Measurements from ENCODE around the gene RANGAP1. TPM values are rescaled to one million over a fixed set of nuclear protein-coding genes. Genes with fewer than 3 reads are reported as not detected.

The RANGAP1 gene
- total and polyA plus RNA-seq, 2 experiments from 2014 or later, result 43.3 to 125 TPM

DNA sequence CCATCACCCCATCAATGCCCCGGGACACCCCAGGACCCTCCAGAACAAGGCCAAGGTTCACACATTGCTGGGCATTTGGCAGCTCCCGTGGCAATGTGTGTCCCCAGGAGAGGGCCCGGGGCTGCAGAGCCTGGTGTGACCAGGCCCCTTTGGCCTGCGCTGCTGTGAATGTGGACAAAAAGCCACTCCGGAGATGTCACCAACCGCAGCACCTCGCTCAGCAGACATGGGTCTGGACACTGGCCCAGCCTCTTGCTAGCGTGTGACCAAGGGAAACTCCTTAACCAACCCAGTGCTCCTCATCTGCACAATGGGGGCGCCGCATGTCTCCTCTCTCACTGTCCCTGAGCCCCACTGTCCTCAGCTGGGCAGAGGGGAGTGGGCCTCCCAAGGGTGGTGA lies 37.2 kb downstream of the RANGAP1 start:
- H3K27me3 ChIP-seq, result no peaks in the 10 kb centered on the region
- H3K4me3 ChIP-seq, result no peak overlapping the region
- peaks cover 45% of the 10 kb centered on the region for H3K36me3 ChIP-seq
- H3K4me1 ChIP-seq (ENCODE audit: low read depth), result no peaks in the 10 kb centered on the region
- no peak overlapping the region for H3K27ac ChIP-seq
- TF ChIP-seq, protein P1, sequence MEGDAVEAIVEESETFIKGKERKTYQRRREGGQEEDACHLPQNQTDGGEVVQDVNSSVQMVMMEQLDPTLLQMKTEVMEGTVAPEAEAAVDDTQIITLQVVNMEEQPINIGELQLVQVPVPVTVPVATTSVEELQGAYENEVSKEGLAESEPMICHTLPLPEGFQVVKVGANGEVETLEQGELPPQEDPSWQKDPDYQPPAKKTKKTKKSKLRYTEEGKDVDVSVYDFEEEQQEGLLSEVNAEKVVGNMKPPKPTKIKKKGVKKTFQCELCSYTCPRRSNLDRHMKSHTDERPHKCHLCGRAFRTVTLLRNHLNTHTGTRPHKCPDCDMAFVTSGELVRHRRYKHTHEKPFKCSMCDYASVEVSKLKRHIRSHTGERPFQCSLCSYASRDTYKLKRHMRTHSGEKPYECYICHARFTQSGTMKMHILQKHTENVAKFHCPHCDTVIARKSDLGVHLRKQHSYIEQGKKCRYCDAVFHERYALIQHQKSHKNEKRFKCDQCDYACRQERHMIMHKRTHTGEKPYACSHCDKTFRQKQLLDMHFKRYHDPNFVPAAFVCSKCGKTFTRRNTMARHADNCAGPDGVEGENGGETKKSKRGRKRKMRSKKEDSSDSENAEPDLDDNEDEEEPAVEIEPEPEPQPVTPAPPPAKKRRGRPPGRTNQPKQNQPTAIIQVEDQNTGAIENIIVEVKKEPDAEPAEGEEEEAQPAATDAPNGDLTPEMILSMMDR (IDR thresholded peaks at IDR 0.05; ENCODE audit: low read depth, low read length), result no peak
- DNase-seq (ENCODE audit: low read depth in 1 of 2, low spot score in 1 of 2), result no peak
- H3K9me3 ChIP-seq (ENCODE audit: low read depth), result no peaks in the 10 kb centered on the region

DNA sequence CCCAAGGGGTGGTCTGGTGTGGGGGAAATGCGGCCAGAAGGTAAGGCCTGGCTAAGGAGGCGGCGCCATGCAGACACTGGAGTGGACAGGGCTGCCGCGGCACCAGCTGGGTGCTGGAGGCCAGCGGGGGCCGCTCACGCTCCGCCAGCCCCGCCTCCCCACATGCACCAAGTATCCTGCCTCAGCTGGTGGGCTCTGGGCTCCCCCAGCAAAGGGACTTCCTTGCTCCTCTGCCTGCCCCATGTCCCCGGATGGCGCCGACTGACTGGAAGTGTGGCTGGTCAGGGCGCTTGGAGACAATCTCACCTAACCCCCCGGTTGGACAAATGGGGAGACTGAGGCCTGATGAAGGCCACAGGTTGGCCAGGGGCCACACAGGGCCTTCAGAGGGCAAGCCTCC lies 37.7 kb downstream of the RANGAP1 start:
- TF ChIP-seq, protein P1 (IDR thresholded peaks at IDR 0.05; ENCODE audit: low read depth, low read length), result no peak
- Histone ChIP-seq H3K4me3 (no peak overlapping the region), H3K9me3 (ENCODE audit: low read depth) (no peaks in the 10 kb centered on the region), H3K36me3 (peaks cover 41% of the 10 kb centered on the region), H3K27me3 (no peaks in the 10 kb centered on the region), H3K4me1 (ENCODE audit: low read depth) (no peaks in the 10 kb centered on the region), H3K27ac (no peak overlapping the region)
- DNase-seq (ENCODE audit: low read depth in 1 of 2, low spot score in 1 of 2), result no peak

DNA sequence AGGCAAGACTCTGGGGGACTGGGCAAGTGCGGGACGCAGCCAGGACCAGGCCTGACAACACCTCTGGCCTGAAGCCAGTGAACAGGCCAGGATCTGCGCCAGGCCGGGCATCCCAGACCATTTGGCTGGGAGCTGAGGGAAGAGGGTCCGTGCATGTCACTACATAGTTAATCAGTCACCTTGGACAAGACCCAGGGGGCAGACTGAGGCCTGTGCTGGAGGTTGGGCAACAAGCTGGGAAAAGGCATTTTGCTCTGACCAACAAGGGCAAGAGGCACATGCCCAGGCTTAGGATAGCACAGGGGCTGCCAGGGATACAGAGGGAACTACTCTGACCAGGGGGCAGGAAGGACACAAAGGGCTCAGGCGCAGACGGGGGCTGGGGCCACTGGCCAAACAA lies 38.3 kb downstream of the RANGAP1 start:
- TF ChIP-seq, protein P1 (IDR thresholded peaks at IDR 0.05; ENCODE audit: low read depth, low read length), result no peak
- Histone ChIP-seq H3K36me3 (peaks cover 35% of the 10 kb centered on the region), H3K4me3 (no peak overlapping the region), H3K27ac (no peak overlapping the region), H3K4me1 (ENCODE audit: low read depth) (no peaks in the 10 kb centered on the region), H3K27me3 (no peaks in the 10 kb centered on the region), H3K9me3 (ENCODE audit: low read depth) (no peaks in the 10 kb centered on the region)
- no peak for DNase-seq (ENCODE audit: low read depth in 1 of 2, low spot score in 1 of 2)

DNA sequence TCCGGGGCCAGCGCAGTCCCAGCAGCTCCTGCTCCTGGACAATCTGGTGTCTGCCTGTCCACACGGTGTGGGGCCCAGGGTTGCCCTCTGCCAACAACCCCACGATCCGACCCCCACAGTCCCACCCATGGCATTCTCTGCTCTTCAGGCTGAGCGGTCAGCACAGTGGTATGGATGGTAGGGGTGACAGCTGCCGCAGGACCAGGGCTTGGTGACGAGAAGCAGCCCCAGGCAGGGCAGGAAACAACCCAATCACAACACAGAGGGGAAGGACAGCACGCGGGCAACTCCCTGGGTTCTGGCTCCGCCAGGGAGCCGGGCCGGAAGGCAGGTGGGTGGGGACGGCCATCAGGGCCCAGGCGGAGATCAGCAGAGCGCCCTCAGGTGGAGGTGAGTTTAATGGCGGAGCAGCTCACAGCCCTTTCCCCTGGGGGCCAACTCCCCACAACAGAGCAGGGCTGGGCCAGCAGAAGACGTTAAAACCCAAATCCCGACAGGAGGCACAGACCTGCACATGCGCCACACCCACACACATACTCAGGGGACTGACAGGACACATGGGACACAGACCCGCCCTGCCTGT lies 40.0 kb downstream of the RANGAP1 start:
- H3K9me3 ChIP-seq (ENCODE audit: low read depth), result no peaks in the 10 kb centered on the region
- H3K4me3 ChIP-seq, result no peak overlapping the region
- no peaks in the 10 kb centered on the region for H3K4me1 ChIP-seq (ENCODE audit: low read depth)
- TF ChIP-seq, protein P1 (IDR thresholded peaks at IDR 0.05; ENCODE audit: low read depth, low read length), result no peak
- H3K36me3 ChIP-seq, result peaks cover 25% of the 10 kb centered on the region
- H3K27ac ChIP-seq, result peak overlapping the region; percentile 71
- no peak for DNase-seq (ENCODE audit: low read depth in 1 of 2, low spot score in 1 of 2)
- H3K27me3 ChIP-seq, result no peaks in the 10 kb centered on the region

DNA sequence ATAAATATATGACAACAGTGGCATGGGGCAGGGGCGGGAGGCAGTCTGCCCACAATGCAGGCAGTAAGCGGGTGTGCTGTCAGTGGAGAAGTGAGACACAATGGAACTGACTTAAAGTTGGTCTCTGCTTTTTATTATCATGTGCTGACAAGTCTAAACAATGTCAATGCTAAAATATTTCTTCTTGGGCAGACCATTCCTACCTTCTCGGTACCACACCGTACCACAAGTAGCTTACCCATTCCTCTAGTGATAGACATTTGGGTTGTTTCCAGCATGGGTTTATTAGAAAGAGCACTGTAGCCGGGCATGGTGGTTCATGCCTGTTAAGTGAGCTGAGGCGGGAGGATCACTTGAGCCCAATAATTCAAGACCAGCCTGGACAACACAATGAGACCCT lies 42.6 kb downstream of the RANGAP1 start:
- no peak for DNase-seq (ENCODE audit: low read depth in 1 of 2, low spot score in 1 of 2)
- TF ChIP-seq, protein P1 (IDR thresholded peaks at IDR 0.05; ENCODE audit: low read depth, low read length), result no peak
- H3K27me3 ChIP-seq, result no peaks in the 10 kb centered on the region
- H3K36me3 ChIP-seq, result peaks cover under 1% of the 10 kb centered on the region
- no peak overlapping the region for H3K27ac ChIP-seq
- no peaks in the 10 kb centered on the region for H3K9me3 ChIP-seq (ENCODE audit: low read depth)
- no peak overlapping the region for H3K4me3 ChIP-seq
- no peaks in the 10 kb centered on the region for H3K4me1 ChIP-seq (ENCODE audit: low read depth)
